GM19025 (cell line): ENCODE data around the gene SPATA33.

Experiments used
- ATAC-seq: cut with Tn5 transposase; IDR thresholded peaks from one replicate; pipeline ENCODE4 v1.9.1; 2021; ENCODE audit warnings: mild to moderate bottlenecking, low read depth, moderate library complexity; ENCODE audit not compliant: unreplicated experiment

The SPATA33 gene

GRCh38 chr16:89706518-89707260, 49.1 kb downstream of the SPATA33 start:
- ATAC-seq = no peak

GRCh38 chr16:89707695-89708094, 50.1 kb downstream of the SPATA33 start:
- ATAC-seq = no peak

- ATAC-seq = no peak
These were observed 50.9 kb downstream of the SPATA33 start for GRCh38 chr16:89708481-89708931.

- no peak for ATAC-seq
These were observed 51.5 kb downstream of the SPATA33 start for GRCh38 chr16:89709166-89709565.

GRCh38 chr16:89709716-89710432, 52.2 kb downstream of the SPATA33 start:
- no peak for ATAC-seq

- no peak for ATAC-seq
These were observed 53.3 kb downstream of the SPATA33 start for GRCh38 chr16:89710709-89711564.

GRCh38 chr16:89711601-89712273, 54.1 kb downstream of the SPATA33 start:
- ATAC-seq = no peak

GRCh38 chr16:89712274-89712781, 54.7 kb downstream of the SPATA33 start:
- ATAC-seq = no peak

GRCh38 chr16:89716493-89716892, 58.9 kb downstream of the SPATA33 start:
- no peak for ATAC-seq

- no peak for ATAC-seq
These were observed 59.5 kb downstream of the SPATA33 start for GRCh38 chr16:89716916-89717687.

- no peak for ATAC-seq
These were observed 60.3 kb downstream of the SPATA33 start for GRCh38 chr16:89717688-89718505.
